GM04503 (cell line): ENCODE results near the gene DMKN.

Experiments
- DNase-seq: peaks from one replicate; pipeline ENCODE4 v3.0.0-alpha.2; 2012; ENCODE audit warnings: low read depth

DMKN gene

DNA sequence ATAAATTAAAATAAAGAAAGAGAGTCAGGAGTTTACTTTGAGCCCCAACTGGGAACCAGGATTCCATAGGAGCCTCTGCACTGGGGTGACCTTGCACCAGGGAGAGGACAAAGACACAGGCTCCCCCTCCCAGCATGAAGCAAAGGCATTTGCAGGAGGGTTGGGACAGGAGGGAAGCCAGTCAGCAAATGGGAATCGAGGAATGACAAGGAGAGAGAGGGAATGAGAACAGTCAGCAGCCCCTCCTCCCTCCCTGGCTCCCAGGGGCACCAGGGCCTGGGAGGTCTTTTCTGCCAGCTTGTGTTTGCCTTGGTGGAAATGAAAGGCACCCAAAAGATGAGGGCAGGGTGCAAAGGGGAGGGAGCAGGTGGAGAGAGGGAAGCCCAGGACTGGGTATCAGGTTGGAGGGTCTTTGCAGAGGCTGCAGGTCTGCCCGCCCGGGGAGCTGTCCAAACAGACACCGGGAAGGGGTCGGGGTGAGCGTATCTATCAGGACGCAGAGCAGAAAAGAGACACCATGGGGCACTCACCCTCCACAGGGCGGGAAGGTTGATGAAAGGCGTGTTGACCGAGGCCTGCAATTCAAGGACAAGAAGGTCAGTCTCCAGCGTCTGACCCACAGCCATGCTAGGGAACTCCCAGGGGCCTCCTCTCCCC is 10.9 kb upstream of the DMKN start:
- no peak for DNase-seq

DNA sequence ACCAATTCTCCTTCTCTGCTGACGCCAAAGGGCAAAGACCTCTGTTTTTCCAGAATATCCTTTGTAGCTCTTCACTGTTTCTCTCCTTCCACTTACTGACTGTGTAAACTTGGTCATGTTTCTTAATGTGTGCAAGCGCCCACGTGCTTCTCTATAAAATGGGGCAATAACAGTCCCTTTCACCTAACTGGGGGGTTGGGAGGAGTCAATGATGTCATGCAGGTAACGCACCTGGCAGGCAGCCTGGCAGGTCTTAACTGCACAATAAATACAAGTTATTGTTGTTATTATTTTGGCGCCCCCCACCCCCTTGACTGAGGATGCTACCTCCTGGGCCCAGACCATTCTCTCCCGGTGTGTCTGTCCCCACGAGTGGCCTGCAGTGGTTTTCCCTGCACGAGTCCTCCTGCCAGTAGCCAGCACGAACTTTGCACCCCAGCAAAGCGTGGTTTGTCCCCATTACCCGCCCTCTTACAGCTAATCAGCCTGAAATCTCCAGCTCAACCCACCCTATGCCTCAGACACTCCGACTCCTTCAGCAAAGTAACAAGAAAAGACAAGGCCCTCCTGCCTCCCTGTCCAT is 9.4 kb upstream of the DMKN start:
- no peak for DNase-seq

DNA sequence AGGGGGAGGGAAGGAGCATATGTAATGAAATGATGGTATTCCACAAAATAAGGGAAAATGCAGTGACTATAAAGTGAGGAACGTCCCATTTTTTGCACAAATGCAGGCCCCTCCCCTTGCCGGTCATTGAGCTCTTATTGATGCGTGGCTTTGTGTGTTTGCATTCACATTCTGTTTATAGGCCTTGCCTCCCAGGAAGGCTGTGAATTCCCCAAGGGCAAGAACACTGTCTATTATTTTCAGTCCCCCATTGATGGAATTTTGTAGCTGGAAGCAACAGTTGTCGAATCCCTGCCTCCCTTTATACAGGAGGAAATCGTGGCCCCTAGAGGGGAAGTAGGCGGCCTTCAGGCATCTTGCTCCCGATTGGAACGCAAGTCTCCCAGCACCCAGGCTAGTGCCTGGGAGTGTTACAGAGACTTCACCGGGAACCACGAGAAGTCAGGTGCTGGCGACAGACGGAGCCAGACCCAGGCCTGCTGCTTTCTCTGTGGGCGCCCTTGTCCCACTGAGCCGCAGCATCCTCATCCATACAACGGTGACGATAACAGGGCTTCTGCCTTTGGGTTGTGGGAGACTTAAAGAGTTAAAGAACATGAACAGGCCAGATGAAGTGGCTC is 7.8 kb upstream of the DMKN start:
- DNase-seq: no peak

DNA sequence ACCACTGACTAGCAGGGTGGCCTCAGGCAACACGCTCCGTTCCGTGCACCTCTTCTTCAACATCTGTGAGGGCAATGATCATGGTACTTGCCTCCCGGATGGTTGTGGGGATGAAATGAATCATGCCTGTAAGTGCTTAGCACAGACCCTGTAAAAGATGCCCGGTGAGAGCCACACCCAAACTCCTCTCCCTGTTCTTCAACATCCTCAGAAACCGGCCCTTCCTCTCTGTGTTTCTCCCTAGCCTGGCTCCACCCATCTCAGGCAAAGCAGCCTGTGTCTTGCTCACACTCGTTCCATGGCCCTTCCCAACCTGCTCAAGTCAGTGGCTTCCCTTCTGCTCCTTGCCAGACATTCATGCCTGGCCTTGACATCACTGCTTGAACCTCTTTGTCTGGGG is 5.8 kb upstream of the DMKN start:
- no peak for DNase-seq

DNA sequence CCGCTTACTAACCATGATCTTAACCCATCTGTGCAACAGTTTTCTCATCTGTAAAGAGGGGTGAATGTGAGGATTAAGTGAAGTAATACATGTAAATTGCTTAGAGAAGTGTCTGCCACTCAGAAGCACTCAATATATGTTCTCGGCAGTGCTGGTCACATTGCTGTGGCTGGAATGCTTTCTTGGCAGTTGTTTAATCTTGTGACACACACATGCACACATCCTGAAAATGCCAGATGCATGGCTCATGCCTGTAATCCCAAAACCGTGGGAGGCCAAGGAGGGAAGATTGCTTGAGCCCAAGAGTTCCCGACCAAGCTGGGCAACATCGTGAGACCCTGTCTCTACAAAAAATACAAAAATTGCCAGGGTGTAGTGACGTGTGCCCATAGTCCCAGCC is 4.9 kb upstream of the DMKN start:
- DNase-seq: peak; percentile 87

DNA sequence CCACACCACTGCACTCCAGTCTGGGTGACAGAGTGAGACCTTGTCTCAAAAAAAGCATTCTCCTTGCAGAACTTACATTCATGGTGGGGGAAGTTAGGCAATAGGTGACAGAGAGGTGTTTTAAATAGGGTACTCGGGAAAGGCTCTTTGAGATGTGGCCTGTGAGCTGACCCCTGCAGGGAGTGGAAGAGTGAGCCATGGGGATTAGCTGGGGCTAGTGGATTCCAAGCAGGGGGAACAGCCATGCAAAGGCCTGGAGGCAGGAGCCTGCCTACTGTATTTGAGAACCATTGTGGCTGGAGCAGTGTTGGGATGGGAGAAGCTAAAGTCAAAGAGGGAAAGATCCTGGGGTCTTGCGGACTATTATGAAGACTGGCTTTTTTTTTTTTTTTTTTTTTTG is 3.9 kb upstream of the DMKN start:
- no peak for DNase-seq

DNA sequence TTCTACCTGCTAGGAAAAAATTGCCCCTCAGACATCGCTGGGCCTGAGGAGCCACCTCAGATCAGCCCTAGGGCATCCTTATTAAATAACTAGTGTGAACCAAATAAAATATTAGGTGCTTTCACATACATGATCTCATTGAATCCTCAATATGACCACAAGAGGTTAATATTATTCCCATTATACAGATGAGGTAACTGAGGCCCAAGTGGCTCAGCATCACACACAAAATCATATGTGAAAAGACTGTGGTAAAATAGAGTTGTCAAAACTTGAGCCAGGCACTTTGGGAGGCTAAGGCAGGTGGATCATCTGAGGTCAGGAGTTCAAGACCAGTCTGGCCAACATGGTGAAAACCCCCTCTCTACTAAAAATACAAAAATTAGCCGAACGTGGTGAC is 2.9 kb upstream of the DMKN start:
- no peak for DNase-seq

DNA sequence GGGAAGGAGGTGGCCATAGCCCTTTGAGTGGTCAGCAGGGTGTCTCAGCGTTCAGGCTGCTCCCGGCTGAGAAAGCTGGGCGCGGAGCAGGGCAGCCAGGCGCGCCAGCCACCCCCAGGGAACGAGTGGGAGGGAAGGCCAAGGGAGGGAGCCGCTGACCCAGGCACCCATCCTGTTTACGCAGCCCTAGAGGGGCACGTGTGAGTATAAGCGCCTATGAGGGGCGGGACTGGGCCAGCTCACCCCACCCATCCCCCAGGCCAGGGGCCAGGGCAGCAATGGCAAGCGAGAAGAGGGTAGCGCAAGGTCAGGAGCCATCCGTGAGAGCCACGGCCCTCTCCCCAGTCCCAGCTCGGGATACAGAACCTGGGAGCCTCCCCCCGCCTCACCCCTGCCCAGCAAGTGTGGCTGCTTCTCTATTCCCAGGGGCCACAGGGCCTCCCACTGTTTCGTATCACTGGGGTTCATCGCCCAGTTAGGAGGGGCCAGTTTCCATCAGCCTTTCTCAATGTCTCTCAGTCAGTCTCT is 897 bp upstream of the DMKN start:
- DNase-seq: no peak

DNA sequence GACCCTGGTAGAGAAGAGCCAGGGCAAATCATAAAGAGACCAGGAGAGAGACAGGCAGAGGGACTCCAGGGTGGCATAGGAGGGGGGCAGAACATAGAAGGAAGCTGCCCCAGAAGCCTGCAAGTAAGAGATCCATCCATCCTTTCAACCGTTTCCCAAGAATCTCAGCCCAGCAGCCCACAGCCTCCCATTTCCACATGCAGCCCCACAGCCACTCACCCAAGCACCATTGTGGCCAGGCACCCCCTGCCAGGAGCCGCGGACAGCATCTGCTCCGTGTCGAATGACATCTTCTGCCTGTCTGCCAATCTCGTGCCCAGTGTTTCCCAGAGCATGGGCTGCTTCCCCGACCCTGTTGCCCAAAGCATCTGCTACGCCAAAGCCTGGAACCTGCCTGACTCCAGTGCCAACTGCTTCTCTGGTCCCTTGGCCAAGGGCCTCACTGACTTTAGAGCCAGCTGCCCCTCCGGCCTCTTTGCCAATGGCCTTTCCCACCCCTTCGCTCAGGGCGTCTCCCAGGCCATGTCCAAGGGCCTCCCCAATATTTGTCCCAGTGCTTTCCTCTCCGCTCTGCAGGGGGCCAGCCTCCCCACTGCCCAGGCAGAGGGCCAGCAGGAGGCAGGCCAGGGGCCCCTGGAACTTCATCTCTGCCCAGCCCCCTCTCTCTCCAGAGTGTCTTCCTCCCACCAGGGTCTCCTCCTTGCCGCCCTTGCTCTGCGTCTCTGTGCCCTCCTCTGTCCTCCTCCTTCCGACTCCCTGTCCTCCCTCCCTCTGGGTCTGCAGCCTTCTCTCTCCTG is 420 bp downstream of the DMKN start:
- DNase-seq: no peak

DNA sequence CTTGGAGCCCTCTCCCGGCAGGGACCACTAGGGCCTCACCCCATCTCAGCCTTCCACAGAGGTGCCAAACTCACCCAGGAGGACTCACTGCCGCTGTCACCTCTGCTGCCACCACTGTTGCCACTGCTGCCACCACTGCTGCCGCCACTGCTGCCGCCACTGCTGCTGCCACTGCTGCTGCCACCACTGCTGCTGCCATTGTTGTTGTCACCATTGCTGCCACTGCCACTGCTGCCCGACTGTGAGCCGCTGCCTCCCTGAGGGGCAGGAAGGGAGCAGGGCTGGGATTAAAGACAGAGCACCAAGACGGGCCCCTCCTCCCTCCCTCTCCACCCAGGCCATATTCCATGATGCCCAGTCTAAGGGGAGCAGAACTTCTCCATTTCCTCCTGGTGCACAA is 2.1 kb downstream of the DMKN start:
- DNase-seq: no peak

DNA sequence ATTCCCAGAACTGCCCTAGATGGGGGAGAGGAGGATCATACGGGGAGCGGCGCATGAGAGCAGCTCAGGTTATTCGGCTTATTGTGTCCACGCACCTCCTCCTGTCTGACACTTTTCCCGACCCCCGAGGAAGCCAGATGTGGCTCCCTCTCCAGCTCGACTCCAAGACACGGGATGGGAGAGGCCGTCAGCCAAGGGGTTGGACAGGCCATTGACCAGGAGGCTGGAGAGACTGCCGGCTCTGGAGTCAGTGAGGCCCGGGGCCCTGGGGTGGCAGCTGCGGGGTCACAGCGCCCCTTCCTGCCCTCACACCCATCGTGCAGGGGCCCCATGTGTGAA is 2.9 kb downstream of the DMKN start:
- DNase-seq: no peak

DNA sequence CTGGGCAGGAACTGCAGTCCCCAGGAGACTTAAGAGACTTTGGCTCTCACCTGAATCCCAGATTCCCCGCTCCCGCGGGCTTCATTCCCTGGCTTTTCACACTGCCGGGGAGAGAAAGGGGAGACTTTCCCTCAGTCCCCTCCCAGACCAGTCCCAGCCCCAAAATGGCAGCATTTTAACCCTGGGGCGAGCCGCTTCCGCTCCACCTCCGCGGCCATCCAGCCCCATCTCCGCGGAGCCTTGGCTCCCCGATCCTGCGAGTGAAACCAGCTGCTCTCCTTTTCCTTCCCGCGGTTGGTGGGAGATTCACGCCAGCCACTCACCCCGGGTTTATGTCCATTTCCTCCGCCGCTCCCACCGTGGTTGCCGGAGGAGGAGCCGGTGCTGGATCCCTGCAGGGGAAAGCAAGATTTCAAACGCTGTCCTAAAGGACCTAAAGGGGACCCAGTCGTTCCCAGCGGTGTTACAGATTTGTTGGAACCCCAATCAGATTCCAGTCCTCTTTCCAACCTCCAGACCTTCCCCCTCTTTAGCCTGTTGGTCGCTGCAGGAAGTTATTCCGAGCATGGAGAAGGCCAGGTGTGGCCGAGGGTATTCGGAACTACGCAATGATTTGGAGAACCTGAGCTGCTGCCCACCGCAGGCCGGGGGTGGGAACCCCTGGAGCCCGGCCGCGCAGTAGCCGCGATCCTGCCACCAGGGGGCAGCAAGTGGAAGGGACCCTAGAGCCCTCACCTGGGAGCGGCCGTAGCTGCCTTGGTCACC is 3.4 kb downstream of the DMKN start:
- DNase-seq: no peak

DNA sequence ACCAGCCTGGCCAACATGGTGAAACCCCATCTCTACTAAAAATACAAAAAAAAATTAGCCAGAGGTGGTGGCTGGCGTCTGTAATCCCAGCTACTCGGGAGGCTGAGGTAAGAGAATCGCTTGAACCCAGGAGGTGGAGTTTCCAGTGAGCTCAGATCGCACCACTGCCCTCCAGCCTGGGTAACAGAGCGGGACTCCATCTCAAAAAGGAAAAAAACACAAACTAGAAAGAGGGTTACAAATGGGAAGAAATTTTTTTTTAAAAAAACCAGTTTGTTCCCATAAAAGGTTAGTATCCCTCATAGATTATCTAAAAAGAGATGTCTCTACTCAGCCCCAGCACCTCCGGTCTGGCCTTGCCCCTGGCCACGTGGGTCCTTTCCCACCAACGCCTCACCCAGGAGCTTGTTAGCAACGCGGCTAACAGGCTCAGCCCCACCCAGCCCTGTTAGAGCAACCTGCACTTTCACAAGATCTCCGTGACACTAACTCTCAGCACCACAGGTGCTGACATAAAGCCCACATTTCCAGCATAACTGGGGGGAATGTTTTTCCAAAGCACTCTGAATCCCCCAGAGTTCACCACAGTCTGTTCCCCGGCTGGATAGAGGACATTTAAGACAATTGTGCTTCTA is 4.3 kb downstream of the DMKN start:
- no peak for DNase-seq

DNA sequence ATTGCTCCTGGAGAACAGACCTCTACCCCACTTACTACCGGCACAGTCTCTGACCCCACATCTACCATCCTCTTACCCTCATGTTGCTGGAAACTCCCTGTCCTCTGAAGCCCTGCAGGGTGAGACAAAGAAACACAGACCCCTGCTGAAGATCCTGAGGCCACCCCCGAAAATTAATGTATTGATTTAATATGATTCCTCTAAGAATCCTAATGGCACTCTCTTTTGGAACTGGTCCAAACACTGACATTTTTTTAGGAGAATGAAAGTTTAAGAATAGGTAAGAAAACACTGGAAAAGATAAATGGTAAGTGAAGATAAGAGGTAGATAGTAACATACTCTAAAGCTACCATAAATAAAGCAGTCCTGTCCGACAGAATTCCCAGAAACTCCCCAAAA is 5.3 kb downstream of the DMKN start:
- no peak for DNase-seq

DNA sequence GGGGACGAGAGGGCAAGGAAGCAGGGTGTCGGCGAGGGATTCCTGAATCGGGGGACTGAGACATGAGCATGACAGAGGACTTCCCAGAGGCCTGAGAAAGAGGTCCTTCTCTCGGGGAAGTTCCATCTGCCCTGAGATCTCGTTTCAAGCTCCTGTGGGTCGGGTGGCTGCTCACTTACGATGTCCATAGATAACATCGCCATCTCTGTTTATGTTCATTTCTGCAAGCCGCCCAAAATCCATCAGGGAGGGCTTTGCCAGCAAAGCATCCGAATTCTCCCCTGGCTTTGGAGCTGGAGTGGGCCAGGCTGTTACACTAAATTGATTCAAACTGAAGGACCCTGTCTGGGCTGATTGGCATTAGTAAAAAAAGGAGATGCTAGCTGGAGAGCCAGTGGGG is 5.9 kb downstream of the DMKN start:
- DNase-seq: no peak

DNA sequence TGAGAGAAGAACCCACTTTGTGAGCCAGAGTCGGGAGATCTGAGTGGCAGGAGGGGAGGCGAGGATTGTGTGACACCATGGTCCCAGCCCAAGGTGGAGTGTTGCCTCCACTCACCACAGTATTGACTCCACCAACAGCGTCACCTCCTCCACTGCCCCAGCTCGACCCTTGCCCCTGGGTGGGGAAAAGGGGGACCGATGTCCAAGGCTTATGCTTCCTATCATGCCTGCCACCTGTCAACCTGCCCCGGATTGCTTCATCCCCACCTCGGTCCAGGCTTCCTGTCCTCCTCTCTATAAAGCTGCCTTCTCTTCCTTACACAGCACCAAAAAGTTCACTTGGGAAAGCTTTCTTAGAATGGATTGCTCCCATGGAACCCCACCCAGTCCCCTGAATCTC is 7.4 kb downstream of the DMKN start:
- no peak for DNase-seq

DNA sequence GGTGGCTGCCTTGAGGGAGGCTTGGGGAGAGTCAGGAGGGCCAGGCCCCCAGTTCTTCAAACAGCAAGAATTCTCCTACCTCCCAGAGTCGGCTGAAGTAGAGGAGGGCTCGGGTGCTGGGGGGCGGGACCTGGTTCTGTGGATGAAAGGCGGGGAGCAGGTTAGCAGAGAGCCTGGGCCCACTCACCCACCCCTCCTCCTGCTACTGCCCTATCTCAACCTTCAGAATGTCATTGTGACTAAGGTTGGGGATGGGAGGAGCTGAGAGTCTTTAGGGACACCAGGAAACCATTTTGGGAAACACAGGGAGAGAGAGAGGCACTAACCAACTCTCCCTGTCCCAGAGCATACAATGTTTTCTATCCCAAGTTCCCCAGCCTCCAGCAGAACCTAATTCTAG is 10.7 kb downstream of the DMKN start:
- DNase-seq: no peak

DNA sequence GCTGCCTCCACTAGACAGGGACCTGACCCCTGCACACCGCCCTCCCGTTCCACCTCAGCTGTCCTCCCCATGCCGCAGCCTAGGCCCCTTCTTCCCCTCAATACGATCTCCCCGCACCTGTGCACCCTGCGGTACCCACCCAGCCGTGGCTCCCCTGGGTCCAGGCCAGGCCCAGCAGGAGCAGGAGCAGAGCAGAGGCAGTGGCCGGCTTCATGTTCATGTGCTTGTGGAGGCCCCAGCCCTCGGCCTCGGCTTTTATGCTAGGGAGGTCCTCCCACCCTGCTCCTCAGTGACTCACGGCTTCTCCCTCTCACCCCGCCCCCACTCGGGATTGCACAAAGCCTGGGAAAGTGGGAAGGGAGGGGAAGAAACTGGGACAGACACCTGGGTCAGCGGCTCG is 11.8 kb downstream of the DMKN start:
- DNase-seq: no peak

DNA sequence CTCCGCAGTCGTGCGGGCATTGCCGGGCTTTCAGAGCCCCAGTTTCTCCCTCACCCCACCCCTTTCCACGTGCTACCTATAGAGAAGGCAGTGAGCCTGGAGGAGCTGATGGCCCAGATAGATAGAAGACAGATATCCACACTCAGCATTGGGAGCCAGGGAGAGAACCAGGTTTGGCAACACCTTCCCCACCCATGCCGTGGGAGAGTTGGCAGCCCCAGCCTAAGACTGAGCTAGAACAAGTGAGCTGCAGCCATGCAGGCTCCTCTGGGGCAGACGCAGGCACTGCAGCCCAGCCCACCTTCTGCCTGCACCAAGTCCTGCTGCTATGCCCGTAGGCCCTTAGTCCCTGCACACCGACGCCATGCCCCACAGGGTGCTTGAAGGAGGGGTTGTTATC is 12.8 kb downstream of the DMKN start:
- no peak for DNase-seq

DNA sequence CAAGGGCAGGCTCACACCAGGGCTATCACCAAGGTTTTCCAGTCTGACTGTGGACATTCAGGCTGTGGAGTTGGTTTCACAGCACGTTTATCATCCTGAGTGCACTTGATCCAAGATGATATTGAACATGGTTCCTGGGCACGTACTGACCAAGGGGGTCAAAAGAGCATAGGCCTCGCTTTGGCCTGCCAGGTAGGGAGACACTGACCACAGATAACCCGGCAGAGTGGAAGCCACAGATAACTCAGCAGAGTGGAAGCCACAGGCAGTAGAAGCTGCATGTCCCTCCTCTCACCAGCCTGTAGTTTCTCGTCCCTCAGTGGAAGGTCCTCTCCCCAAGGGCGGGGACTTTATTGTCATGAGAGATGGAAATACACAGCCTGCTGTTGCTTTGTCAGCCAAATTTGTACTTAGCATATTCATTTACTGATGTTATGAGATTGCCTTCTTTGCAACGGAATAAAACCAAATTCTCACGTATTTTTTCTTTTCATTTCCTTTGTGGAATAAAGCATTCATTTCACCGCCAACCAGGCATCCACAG is 14.4 kb downstream of the DMKN start:
- DNase-seq: no peak

DNA sequence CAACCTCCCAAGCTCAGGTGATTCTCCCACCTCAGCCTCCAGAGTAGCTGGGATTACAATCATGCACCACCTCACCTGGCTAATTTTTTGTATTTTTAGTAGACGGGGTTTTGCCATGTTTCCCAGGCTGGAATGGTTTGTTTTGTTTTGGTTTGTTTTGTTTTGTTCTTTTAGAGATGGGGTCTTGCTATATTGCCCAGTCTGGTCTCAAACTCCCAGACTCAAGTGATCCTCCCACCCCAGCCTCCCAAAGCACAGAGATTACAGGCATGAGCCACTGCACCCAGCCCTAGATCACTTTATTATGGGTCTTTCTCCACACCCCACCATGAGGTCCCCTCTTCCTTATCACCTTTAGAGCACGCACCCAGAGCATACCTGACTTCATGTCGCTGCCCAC is 15.2 kb downstream of the DMKN start:
- DNase-seq: no peak

DNA sequence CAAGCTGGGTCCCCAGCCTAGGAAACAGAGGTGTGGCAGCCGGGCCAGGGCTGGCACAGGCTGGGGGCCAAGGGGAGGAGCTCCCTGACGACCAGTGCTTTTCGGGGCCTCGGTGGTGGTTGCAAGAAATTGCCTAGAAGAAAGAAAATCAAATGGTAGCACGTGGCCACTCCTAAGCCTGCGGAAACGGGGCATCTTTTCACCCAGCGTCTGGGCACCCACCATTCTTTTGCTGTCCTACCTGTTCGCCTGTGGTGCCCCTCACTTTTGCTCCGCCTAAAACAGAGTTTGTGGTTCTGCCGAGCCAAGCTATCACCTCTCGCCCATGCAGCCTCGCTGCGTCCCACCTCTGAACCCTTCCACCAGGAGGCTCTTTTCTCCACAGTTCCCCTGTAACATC is 16.0 kb downstream of the DMKN start:
- DNase-seq: no peak
